Measurements from ENCODE around the gene CDH13.

- no peak for TF ChIP-seq ZNF223 (tag by site-specific recombination; IDR thresholded peaks at IDR 0.05)
- no peak for TF ChIP-seq OVOL3 (tag by site-specific recombination; IDR thresholded peaks at IDR 0.05)
- TF ChIP-seq, protein P1, sequence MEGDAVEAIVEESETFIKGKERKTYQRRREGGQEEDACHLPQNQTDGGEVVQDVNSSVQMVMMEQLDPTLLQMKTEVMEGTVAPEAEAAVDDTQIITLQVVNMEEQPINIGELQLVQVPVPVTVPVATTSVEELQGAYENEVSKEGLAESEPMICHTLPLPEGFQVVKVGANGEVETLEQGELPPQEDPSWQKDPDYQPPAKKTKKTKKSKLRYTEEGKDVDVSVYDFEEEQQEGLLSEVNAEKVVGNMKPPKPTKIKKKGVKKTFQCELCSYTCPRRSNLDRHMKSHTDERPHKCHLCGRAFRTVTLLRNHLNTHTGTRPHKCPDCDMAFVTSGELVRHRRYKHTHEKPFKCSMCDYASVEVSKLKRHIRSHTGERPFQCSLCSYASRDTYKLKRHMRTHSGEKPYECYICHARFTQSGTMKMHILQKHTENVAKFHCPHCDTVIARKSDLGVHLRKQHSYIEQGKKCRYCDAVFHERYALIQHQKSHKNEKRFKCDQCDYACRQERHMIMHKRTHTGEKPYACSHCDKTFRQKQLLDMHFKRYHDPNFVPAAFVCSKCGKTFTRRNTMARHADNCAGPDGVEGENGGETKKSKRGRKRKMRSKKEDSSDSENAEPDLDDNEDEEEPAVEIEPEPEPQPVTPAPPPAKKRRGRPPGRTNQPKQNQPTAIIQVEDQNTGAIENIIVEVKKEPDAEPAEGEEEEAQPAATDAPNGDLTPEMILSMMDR (tag by site-specific recombination; IDR thresholded peaks at IDR 0.05): no peak
- no peak for TF ChIP-seq ZBTB8A (tag by site-specific recombination; IDR thresholded peaks at IDR 0.05)
- TF ChIP-seq KLF10 (tag by site-specific recombination; IDR thresholded peaks at IDR 0.05): no peak
- no peak for TF ChIP-seq ZNF561 (tag by site-specific recombination; IDR thresholded peaks at IDR 0.05; ENCODE audit: borderline replicate concordance)
- no peak for TF ChIP-seq BCL11A (tag by site-specific recombination; IDR thresholded peaks at IDR 0.05; ENCODE audit: low read depth)
- TF ChIP-seq ZBTB21 (tag by site-specific recombination; IDR thresholded peaks at IDR 0.05): no peak
- TF ChIP-seq ZNF280D (tag by site-specific recombination; IDR thresholded peaks at IDR 0.05): no peak
- TF ChIP-seq YY1 (tag by site-specific recombination; IDR thresholded peaks at IDR 0.05): no peak
- no peak for TF ChIP-seq ZNF350 (tag by site-specific recombination; IDR thresholded peaks at IDR 0.05)
- TF ChIP-seq ZNF302 (tag by site-specific recombination; IDR thresholded peaks at IDR 0.05; ENCODE audit: low read depth): no peak
- TF ChIP-seq REPIN1 (tag by site-specific recombination; IDR thresholded peaks at IDR 0.05; ENCODE audit: low read depth): no peak
- no peak for TF ChIP-seq SP7 (tag by site-specific recombination; IDR thresholded peaks at IDR 0.05)
Observed at GRCh38 chr16:82735186-82735585, 108.4 kb downstream of the CDH13 start.

Data from HEK293 (cell line).